Suppressor macrophage treated with lipopolysaccharide for 4 hours (primary cell): Measurements from ENCODE around the gene NUDC.
A peak's percentile ranks its signal among the peaks of the same experiment; 100 is the strongest.
"Not testable (repeated sequence)": the region's sequence is repeated elsewhere in the genome, so short reads cannot be mapped to it uniquely, and the experiment has no call there.

Source experiments
- DNase-seq: peaks from one replicate; pipeline ENCODE4 v3.0.0-alpha.2; 2020

Gene NUDC

GRCh38 chr1:26951821-26952497, 30.4 kb downstream of the NUDC start:
- no peak for DNase-seq

GRCh38 chr1:26953374-26953773, 31.8 kb downstream of the NUDC start:
- no peak for DNase-seq

- DNase-seq: no peak
These were observed 34.8 kb downstream of the NUDC start for GRCh38 chr1:26956321-26956720.

GRCh38 chr1:26957306-26957705, 35.8 kb downstream of the NUDC start:
- DNase-seq: no peak

- no peak for DNase-seq
These were observed 37.7 kb downstream of the NUDC start for GRCh38 chr1:26959270-26959669.

- no peak for DNase-seq
These were observed 38.4 kb downstream of the NUDC start, which contains the start of gene KDF1 for GRCh38 chr1:26959722-26960624. Gene KDF1 (minus strand): TSS chr1:26960468. CDS start chr1:26952380, 8,088 bp downstream.

GRCh38 chr1:26960625-26960966, 39.1 kb downstream of the NUDC start:
- DNase-seq: no peak

- no peak for DNase-seq
These were observed 40.3 kb downstream of the NUDC start for GRCh38 chr1:26961826-26962225.

GRCh38 chr1:26965213-26965612, 43.7 kb downstream of the NUDC start:
- DNase-seq: no peak

GRCh38 chr1:26965628-26966027, 44.1 kb downstream of the NUDC start:
- DNase-seq: no peak

GRCh38 chr1:26970810-26971209, 49.3 kb downstream of the NUDC start:
- no peak for DNase-seq

GRCh38 chr1:26971590-26971989, 50.0 kb downstream of the NUDC start:
- DNase-seq: no peak

GRCh38 chr1:26972390-26972789, 50.8 kb downstream of the NUDC start:
- no peak for DNase-seq

- no peak for DNase-seq
These were observed 51.3 kb downstream of the NUDC start for GRCh38 chr1:26972821-26973220.

GRCh38 chr1:26976621-26977510, 55.3 kb downstream of the NUDC start:
- no peak for DNase-seq

- DNase-seq: peak; percentile 48
These were observed 57.4 kb downstream of the NUDC start for GRCh38 chr1:26978901-26979300.

- no peak for DNase-seq
These were observed 59.8 kb downstream of the NUDC start for GRCh38 chr1:26981146-26981846.

GRCh38 chr1:26983863-26984262, 62.3 kb downstream of the NUDC start:
- no peak for DNase-seq

GRCh38 chr1:26984291-26984690, 62.7 kb downstream of the NUDC start:
- no peak for DNase-seq

GRCh38 chr1:26986658-26987057, 65.1 kb downstream of the NUDC start:
- no peak for DNase-seq

- not testable (repeated sequence) for DNase-seq
These were observed 68.0 kb downstream of the NUDC start for GRCh38 chr1:26989403-26990109.
